ENCODE data around the gene SNED1. TPM values are rescaled to one million over a fixed set of nuclear protein-coding genes. Genes with fewer than 3 reads are reported as not detected.

The SNED1 gene
- polyA plus RNA-seq, 1 donor from 2014 or later: 0.32 TPM

DNA sequence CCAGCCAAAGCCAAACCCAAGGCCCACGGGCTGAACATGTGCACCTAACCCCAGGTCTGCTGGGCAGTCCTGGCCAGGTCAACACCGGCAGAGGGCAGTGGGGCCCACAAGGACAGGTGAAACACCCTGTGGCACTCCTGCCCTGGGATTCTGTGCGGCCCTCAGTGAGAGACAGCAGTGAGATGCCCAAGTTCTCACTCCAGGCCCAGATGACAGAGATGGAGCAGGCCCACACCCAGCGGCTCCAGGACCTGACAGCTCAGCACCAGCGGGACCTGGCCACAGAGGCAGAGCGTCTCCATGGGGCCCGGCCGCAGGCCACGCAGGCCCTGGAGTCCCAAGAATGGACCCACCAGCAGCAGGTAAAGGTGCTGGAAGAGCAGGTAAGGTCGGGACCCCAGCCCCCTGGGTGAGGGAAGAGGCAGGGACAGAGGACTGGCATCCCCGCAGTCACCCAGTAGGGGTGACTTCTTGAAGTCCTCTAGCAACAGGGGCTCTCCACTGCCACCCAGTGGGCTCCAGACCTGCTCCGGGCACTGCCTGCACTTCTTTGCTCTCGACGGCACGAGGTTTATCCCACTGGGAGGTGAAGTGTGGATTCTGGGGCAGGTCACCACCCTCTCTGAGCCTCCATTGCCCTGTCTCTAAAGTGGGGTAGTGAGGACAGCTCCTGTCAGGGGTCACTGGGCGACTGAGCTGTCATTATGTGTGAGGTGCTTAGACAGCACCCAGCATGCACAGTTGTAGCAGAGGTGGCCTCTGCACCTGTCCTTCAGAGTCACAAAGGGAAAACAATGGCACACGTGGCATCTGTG, 8.8 kb upstream of the SNED1 start:
- Histone ChIP-seq H3K9ac (ENCODE audit: low read length) (no peak overlapping the region), H3K79me2 (replicated peaks; ENCODE audit: insufficient read depth, low read length) (no peaks in the 10 kb centered on the region), H2AFZ (ENCODE audit: low read depth, low read length) (no peak overlapping the region), H3K4me2 (ENCODE audit: low read length) (no peak overlapping the region), H3F3A (ENCODE audit: insufficient read depth, low read length, poor library complexity, severe bottlenecking) (no peaks in the 10 kb centered on the region), H4K20me1 (ENCODE audit: insufficient read depth) (no peaks in the 10 kb centered on the region), H3K27ac (ENCODE audit: low read length) (no peak overlapping the region), H3K9me3 (ENCODE audit: low read length) (no peaks in the 10 kb centered on the region), H3K36me3 (ENCODE audit: insufficient read depth, low read length) (no peaks in the 10 kb centered on the region), H3K9me2 (ENCODE audit: insufficient read depth, low read length) (no peaks in the 10 kb centered on the region), H3K4me3 (ENCODE audit: low read length) (no peak overlapping the region), H3K27me3 (ENCODE audit: insufficient read depth, low read depth, low read length) (no peaks in the 10 kb centered on the region)
- no peak for TF ChIP-seq MXI1 (conservative IDR thresholded peaks at IDR 0.05; ENCODE audit: poor library complexity, severe bottlenecking)
- TF ChIP-seq CTCF (IDR thresholded peaks at IDR 0.05; ENCODE audit: poor library complexity, severe bottlenecking): no peak
- no peak for TF ChIP-seq POLR2AphosphoS5 (IDR thresholded peaks at IDR 0.05)
- no peak for TF ChIP-seq SMC3 (conservative IDR thresholded peaks at IDR 0.05; ENCODE audit: poor library complexity)
- no peak for TF ChIP-seq EZH2 (IDR thresholded peaks at IDR 0.05; ENCODE audit: borderline replicate concordance, insufficient read depth, low read length, poor library complexity, severe bottlenecking)
- TF ChIP-seq RAD21 (conservative IDR thresholded peaks at IDR 0.05): no peak
- TF ChIP-seq, protein P1, sequence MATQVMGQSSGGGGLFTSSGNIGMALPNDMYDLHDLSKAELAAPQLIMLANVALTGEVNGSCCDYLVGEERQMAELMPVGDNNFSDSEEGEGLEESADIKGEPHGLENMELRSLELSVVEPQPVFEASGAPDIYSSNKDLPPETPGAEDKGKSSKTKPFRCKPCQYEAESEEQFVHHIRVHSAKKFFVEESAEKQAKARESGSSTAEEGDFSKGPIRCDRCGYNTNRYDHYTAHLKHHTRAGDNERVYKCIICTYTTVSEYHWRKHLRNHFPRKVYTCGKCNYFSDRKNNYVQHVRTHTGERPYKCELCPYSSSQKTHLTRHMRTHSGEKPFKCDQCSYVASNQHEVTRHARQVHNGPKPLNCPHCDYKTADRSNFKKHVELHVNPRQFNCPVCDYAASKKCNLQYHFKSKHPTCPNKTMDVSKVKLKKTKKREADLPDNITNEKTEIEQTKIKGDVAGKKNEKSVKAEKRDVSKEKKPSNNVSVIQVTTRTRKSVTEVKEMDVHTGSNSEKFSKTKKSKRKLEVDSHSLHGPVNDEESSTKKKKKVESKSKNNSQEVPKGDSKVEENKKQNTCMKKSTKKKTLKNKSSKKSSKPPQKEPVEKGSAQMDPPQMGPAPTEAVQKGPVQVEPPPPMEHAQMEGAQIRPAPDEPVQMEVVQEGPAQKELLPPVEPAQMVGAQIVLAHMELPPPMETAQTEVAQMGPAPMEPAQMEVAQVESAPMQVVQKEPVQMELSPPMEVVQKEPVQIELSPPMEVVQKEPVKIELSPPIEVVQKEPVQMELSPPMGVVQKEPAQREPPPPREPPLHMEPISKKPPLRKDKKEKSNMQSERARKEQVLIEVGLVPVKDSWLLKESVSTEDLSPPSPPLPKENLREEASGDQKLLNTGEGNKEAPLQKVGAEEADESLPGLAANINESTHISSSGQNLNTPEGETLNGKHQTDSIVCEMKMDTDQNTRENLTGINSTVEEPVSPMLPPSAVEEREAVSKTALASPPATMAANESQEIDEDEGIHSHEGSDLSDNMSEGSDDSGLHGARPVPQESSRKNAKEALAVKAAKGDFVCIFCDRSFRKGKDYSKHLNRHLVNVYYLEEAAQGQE (IDR thresholded peaks at IDR 0.05; ENCODE audit: borderline replicate concordance): no peak
- TF ChIP-seq TAF1 (IDR thresholded peaks at IDR 0.05; ENCODE audit: low read depth): no peak
- no peak for TF ChIP-seq EP300 (conservative IDR thresholded peaks at IDR 0.05; ENCODE audit: poor library complexity, severe bottlenecking)

DNA sequence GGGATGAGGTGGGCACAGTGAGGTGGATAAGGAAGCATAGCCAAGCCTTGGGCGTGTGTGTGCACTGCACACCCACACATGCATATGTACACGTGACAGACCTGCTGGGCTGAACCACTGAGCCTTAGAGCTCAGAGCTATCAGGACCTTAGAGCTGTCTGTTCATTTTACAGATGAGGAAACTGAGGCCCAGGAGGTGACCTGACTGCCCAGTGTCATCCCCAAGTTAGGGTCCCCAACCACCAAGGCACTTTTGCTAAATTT, 8.2 kb upstream of the SNED1 start:
- H3K27me3 ChIP-seq (ENCODE audit: insufficient read depth, low read depth, low read length): no peaks in the 10 kb centered on the region
- no peak for TF ChIP-seq RAD21 (conservative IDR thresholded peaks at IDR 0.05)
- no peak for TF ChIP-seq SMC3 (conservative IDR thresholded peaks at IDR 0.05; ENCODE audit: poor library complexity)
- no peak for TF ChIP-seq TAF1 (IDR thresholded peaks at IDR 0.05; ENCODE audit: low read depth)
- no peaks in the 10 kb centered on the region for H4K20me1 ChIP-seq (ENCODE audit: insufficient read depth)

More for the DNA sequence above, 8.2 kb upstream of the SNED1 start:
- Histone ChIP-seq H3K79me2 (replicated peaks; ENCODE audit: insufficient read depth, low read length) (no peaks in the 10 kb centered on the region), H3K4me3 (ENCODE audit: low read length) (no peak overlapping the region), H3K27ac (ENCODE audit: low read length) (no peak overlapping the region), H3K4me2 (ENCODE audit: low read length) (no peak overlapping the region), H3K36me3 (ENCODE audit: insufficient read depth, low read length) (no peaks in the 10 kb centered on the region), H3K9me3 (ENCODE audit: low read length) (no peaks in the 10 kb centered on the region), H3K9ac (ENCODE audit: low read length) (no peak overlapping the region), H3K9me2 (ENCODE audit: insufficient read depth, low read length) (no peaks in the 10 kb centered on the region), H2AFZ (ENCODE audit: low read depth, low read length) (no peak overlapping the region), H3F3A (ENCODE audit: insufficient read depth, low read length, poor library complexity, severe bottlenecking) (no peaks in the 10 kb centered on the region)

All from neural cell (in vitro differentiated cells).